HCT116 (cell line): ENCODE results near the gene IGFL4. TPM values are rescaled to one million over a fixed set of nuclear protein-coding genes. Genes with fewer than 3 reads are reported as not detected.

ENCODE experiments used
- ATAC-seq: fragments of 200-7000 bp; cut with Tn5 transposase; 2 replicates; pipeline ENCODE4 v1.9.1; 2020; ENCODE audit warnings: mild to moderate bottlenecking, moderate library complexity
- BruUV-seq: library from RNA; stranded (reverse); fragments of 400-500 nt; replicated peaks from 2 replicates; lab custom pipeline; 2021; lab: Mats Ljungman, UMichigan
- CTCF ChIA-PET: fragments of 300-600 bp; sonication (Branson Sonifier 250); formaldehyde crosslinking; loops from one replicate; lab custom pipeline; 2021; ENCODE audit warnings: antibody characterized with exemption; lab: Charles Lee
- POLR2A ChIA-PET: fragments of 300-600, 350-600 bp; sonication (Branson Sonifier 250); formaldehyde crosslinking; loops from one replicate; lab custom pipeline; 2021; ENCODE audit warnings: antibody characterized with exemption; lab: Charles Lee
- RAD21 ChIA-PET, 2 experiments: fragments of 300-600 bp; sonication (Branson Sonifier 250); formaldehyde crosslinking; loops; one replicate each; lab custom pipeline; 2023; ENCODE audit warnings: low total read pairs in 2 of 2; ENCODE audit not compliant: uncharacterized antibody in 2 of 2, unreplicated experiment in 2 of 2, low non-redundant PET in 1 of 2; lab: Charles Lee
- DNase-seq: peaks from one replicate; pipeline ENCODE4 v3.0.0-alpha.2; 2010; ENCODE audit warnings: low read depth, low spot score
- H2AFZ ChIP-seq: fragments of 200-600 bp; shearing (Covaris generic), sonication (generic); 2 replicates; pipeline ENCODE4 v1.6.1; 2017; ENCODE audit warnings: low read depth, mixed run types, mixed read lengths, antibody characterized with exemption, low read length; ENCODE audit not compliant: poor library complexity, severe bottlenecking
- H3K27ac ChIP-seq: 2 replicates; pipeline ENCODE4 v1.5.1; 2012; ENCODE audit warnings: low read depth, low read length
- H3K27me3 ChIP-seq: fragments of 200-600 bp; sonication (generic); 2 replicates; pipeline ENCODE4 v1.6.1; 2016; ENCODE audit warnings: mixed run types, low read length, mixed read lengths; ENCODE audit not compliant: insufficient read depth
- H3K36me3 ChIP-seq, 2 experiments: fragments of 200-500 bp in 1 of 2; fragments of 200-600 bp in 1 of 2; sonication (Bioruptor generic) in 1 of 2; sonication (generic) in 1 of 2; 2 replicates each; pipeline versions ENCODE4 v1.5.1 to v1.6.1; 2014 to 2016; ENCODE audit warnings: low read length in 2 of 2, inconsistent platforms in 1 of 2, mixed read lengths in 1 of 2, mixed run types in 1 of 2; ENCODE audit not compliant: insufficient read depth in 2 of 2, control insufficient read depth in 1 of 2
- H3K4me1 ChIP-seq, 2 experiments: fragments of 200-600 bp in 1 of 2; sonication (generic) in 1 of 2; 2 replicates each; pipeline versions ENCODE4 v1.5.1 to v1.6.1; 2012 to 2017; ENCODE audit warnings: low read length in 2 of 2, inconsistent platforms in 1 of 2, mild to moderate bottlenecking in 1 of 2, mixed read lengths in 1 of 2, mixed run types in 1 of 2, moderate library complexity in 1 of 2; ENCODE audit not compliant: insufficient read depth in 2 of 2, control insufficient read depth in 1 of 2
- H3K4me2 ChIP-seq: fragments of 200-600 bp; sonication (generic); 2 replicates; pipeline ENCODE4 v1.6.1; 2017; ENCODE audit warnings: mixed run types, low read length, mixed read lengths
- H3K4me3 ChIP-seq, 2 experiments: fragments of 200-600 bp in 1 of 2; sonication (generic) in 1 of 2; replicated peaks in 1 of 2; 2 replicates each; pipeline ENCODE4 v1.5.1; 2011 to 2016; ENCODE audit warnings: low read length in 2 of 2, control low read depth in 1 of 2, low read depth in 1 of 2, mild to moderate bottlenecking in 1 of 2, mixed read lengths in 1 of 2, mixed run types in 1 of 2
- H3K79me2 ChIP-seq: fragments of 200-600 bp; sonication (generic); 2 replicates; pipeline ENCODE4 v1.6.1; 2017; ENCODE audit warnings: mild to moderate bottlenecking, mixed run types, low read length, moderate library complexity, mixed read lengths; ENCODE audit not compliant: insufficient read depth
- H3K9ac ChIP-seq: fragments of 200-600 bp; sonication (generic); 2 replicates; pipeline ENCODE4 v1.6.1; 2016; ENCODE audit warnings: low read length, mixed read lengths
- H3K9me2 ChIP-seq: fragments of 200-600 bp; sonication (generic), shearing (Covaris generic); 2 replicates; pipeline ENCODE4 v1.6.1; 2017; ENCODE audit warnings: mixed run types, mild to moderate bottlenecking, moderate library complexity; ENCODE audit not compliant: insufficient read depth
- H3K9me3 ChIP-seq, 2 experiments: fragments of 200-500 bp in 1 of 2; fragments of 200-600 bp in 1 of 2; sonication (Bioruptor generic) in 1 of 2; sonication (generic) in 1 of 2; 2 replicates each; pipeline ENCODE4 v1.6.1; 2014 to 2017; ENCODE audit warnings: low read length in 2 of 2, mixed read lengths in 2 of 2, inconsistent platforms in 1 of 2, low read depth in 1 of 2, mild to moderate bottlenecking in 1 of 2, mixed run types in 1 of 2, moderate library complexity in 1 of 2; ENCODE audit not compliant: control insufficient read depth in 1 of 2, insufficient read depth in 1 of 2
- H4K20me1 ChIP-seq: fragments of 200-600 bp; sonication (generic), shearing (Covaris generic); 2 replicates; pipeline ENCODE4 v1.6.1; 2017; ENCODE audit warnings: mixed run types, mild to moderate bottlenecking, moderate library complexity; ENCODE audit not compliant: insufficient read depth
- CBX3 ChIP-seq: IDR thresholded peaks from 2 replicates; pipeline ENCODE4 v1.6.1; 2012; ENCODE audit warnings: low read depth
- CTCF ChIP-seq, 3 experiments: fragments of 200-600 bp in 1 of 3; sonication (generic) in 1 of 3; IDR thresholded peaks in 2 of 3; conservative IDR thresholded peaks in 1 of 3; 2 replicates each; pipeline ENCODE4 v1.5.1; 2012 to 2017; ENCODE audit warnings: low read depth in 2 of 3, low read length in 2 of 3, antibody characterized with exemption in 1 of 3, borderline replicate concordance in 1 of 3, control low read depth in 1 of 3, mild to moderate bottlenecking in 1 of 3, mixed read lengths in 1 of 3, mixed run types in 1 of 3, moderate library complexity in 1 of 3; ENCODE audit not compliant: insufficient read depth in 1 of 3
- ELF1 ChIP-seq: IDR thresholded peaks from 2 replicates; pipeline ENCODE4 v1.6.1; 2012; ENCODE audit warnings: low read depth, borderline replicate concordance
- EZH2 ChIP-seq: fragments of 200-600 bp; sonication (generic); IDR thresholded peaks from 2 replicates; pipeline ENCODE4 v1.6.1; 2017; ENCODE audit warnings: antibody characterized with exemption, mixed run types
- ZBTB33 ChIP-seq: IDR thresholded peaks from 2 replicates; pipeline ENCODE4 v1.6.1; 2011; ENCODE audit warnings: mild to moderate bottlenecking, low read length, moderate library complexity; ENCODE audit not compliant: insufficient replicate concordance; ENCODE audit errors: extremely low read depth
- intact Hi-C: fragments of 100-400 bp; cut with micrococcal nuclease; formaldehyde crosslinking; loops from 2 replicates; pipeline ENCODE4 v1.10.0; 2022
- total RNA-seq: library from RNA; stranded (reverse); gene quantifications from one replicate; pipeline ENCODE4 v1.2.1, GENCODE V29; 2021; ENCODE audit not compliant: unreplicated experiment

IGFL4 gene
- total RNA-seq, 1 experiment from 2014 or later, result not detected

GRCh38 chr19:46088101-46088500, 47.3 kb upstream of the IGFL4 start (continued):
- no peak for TF ChIP-seq ZBTB33

GRCh38 chr19:46085888-46086287, 45.1 kb upstream of the IGFL4 start:
- DNase-seq (no peak), ATAC-seq (no peak)
- ChIA-PET CTCF (no interaction called here), POLR2A (no interaction called here), RAD21 (no interaction called here)
- H2AFZ ChIP-seq, result no peak overlapping the region
- no peak overlapping the region for H3K9ac ChIP-seq
- H3K4me2 ChIP-seq, result no peak overlapping the region
- no peaks in the 10 kb centered on the region for H3K36me3 ChIP-seq
- H4K20me1 ChIP-seq, result no peaks in the 10 kb centered on the region
- peaks cover 8% of the 10 kb centered on the region; the same call in 1 of the 2 replicates for H3K27me3 ChIP-seq
- intact Hi-C loops, result loop anchor here (10.0 kb wide), 2 partner anchors 399 to 429 kb away; no protein-coding TSS in a partner anchor
- no peak overlapping the region for H3K27ac ChIP-seq
- no peaks in the 10 kb centered on the region for H3K9me2 ChIP-seq
- no peak overlapping the region for H3K4me3 ChIP-seq
- no peak for TF ChIP-seq CTCF (IDR thresholded peaks at IDR 0.05 in 2 of 3, conservative IDR thresholded peaks at IDR 0.05 in 1 of 3; ENCODE audit: borderline replicate concordance in 1 of 3, insufficient read depth in 1 of 3, low read depth in 2 of 3, low read length in 2 of 3)
- no peak for TF ChIP-seq EZH2
- TF ChIP-seq ELF1, result no peak
- no peak for TF ChIP-seq CBX3
- no TSS peak for BruUV-seq
- H3K79me2 ChIP-seq, result no peaks in the 10 kb centered on the region
- H3K4me1 ChIP-seq, result peaks cover 0 to 6% of the 10 kb centered on the region in 2 experiments; a peak in 1 of 4 replicates
- H3K9me3 ChIP-seq, result no peaks in the 10 kb centered on the region
